Measurements from ENCODE around the gene KIF26A.

GRCh38 chr14:104149278-104149595 lies 10.8 kb downstream of the KIF26A start:
- TF ChIP-seq CTCF (IDR thresholded peaks at IDR 0.05; ENCODE audit: insufficient read depth, low read length, poor library complexity, severe bottlenecking) = no peak
- no peak for TF ChIP-seq EZH2phosphoT487 (conservative IDR thresholded peaks at IDR 0.05; ENCODE audit: low read length)
